ENCODE measurements around the gene B3GNT7. TPM values are rescaled to one million over a fixed set of nuclear protein-coding genes. Genes with fewer than 3 reads are reported as not detected.
"Not testable (repeated sequence)": the region's sequence is repeated elsewhere in the genome, so short reads cannot be mapped to it uniquely, and the experiment has no call there.

B3GNT7 gene
- total RNA-seq, 1 donor from 2014 or later, result 0.90 TPM

DNA sequence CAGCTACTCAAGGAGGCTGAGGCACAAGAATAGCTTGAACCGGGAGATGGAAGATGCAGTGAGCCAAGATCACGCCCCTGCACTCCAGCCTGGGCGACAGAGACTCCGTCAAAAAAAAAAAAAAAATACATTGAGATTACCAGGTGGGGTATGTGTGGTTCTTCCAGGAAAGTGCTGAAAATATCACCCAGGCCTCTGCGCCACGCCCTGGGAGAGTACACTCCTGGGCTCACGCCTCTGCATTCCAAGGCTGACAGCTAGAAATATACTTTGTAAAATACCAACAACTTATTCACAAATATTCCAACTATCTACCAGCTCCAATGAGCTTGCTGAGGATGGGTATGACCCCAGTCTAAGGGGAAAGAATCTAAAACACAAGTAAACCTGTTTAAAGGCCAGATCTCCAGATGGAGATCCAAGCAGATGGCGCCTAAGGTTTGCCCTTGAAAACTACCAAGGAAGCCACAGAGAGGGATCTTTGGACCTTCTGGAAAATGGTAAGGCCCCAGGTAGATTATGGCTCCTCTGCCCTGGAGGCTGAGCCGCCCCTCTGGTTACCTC, 21.6 kb upstream of the B3GNT7 start:
- H3K36me3 Mint-ChIP-seq, result peaks cover 8% of the 10 kb centered on the region
- TF ChIP-seq, protein P1, sequence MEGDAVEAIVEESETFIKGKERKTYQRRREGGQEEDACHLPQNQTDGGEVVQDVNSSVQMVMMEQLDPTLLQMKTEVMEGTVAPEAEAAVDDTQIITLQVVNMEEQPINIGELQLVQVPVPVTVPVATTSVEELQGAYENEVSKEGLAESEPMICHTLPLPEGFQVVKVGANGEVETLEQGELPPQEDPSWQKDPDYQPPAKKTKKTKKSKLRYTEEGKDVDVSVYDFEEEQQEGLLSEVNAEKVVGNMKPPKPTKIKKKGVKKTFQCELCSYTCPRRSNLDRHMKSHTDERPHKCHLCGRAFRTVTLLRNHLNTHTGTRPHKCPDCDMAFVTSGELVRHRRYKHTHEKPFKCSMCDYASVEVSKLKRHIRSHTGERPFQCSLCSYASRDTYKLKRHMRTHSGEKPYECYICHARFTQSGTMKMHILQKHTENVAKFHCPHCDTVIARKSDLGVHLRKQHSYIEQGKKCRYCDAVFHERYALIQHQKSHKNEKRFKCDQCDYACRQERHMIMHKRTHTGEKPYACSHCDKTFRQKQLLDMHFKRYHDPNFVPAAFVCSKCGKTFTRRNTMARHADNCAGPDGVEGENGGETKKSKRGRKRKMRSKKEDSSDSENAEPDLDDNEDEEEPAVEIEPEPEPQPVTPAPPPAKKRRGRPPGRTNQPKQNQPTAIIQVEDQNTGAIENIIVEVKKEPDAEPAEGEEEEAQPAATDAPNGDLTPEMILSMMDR (IDR thresholded peaks at IDR 0.05), result no peak
- TF ChIP-seq EZH2 (IDR thresholded peaks at IDR 0.05) (no peak), EZH2phosphoT487 (IDR thresholded peaks at IDR 0.05) (no peak)
- H3K9me3 Mint-ChIP-seq, result no peaks in the 10 kb centered on the region
- no peak overlapping the region for H3K27ac Mint-ChIP-seq
- Histone ChIP-seq H3K4me3 (no peak overlapping the region), H3K79me2 (ENCODE audit: low read depth) (no peaks in the 10 kb centered on the region), H3K9me3 (ENCODE audit: low read depth) (no peaks in the 10 kb centered on the region), H3K27ac (no peak overlapping the region), H3K27me3 (peaks cover 6% of the 10 kb centered on the region), H4K20me1 (ENCODE audit: low read depth) (no peaks in the 10 kb centered on the region), H3K9ac (no peak overlapping the region), H3K4me2 (no peak overlapping the region), H3K4me1 (peaks cover 23% of the 10 kb centered on the region), H3F3A (ENCODE audit: low read depth) (peaks cover 22% of the 10 kb centered on the region), H3K36me3 (no peaks in the 10 kb centered on the region), H2AFZ (replicated peaks) (no peak overlapping the region)
- H3K4me1 Mint-ChIP-seq, result peaks cover 26% of the 10 kb centered on the region
- no peaks in the 10 kb centered on the region for H3K27me3 Mint-ChIP-seq (ENCODE audit: insufficient read depth, low read depth)
- no peak overlapping the region for H3K4me3 Mint-ChIP-seq
- DNase-seq (ENCODE audit: low spot score), result no peak

DNA sequence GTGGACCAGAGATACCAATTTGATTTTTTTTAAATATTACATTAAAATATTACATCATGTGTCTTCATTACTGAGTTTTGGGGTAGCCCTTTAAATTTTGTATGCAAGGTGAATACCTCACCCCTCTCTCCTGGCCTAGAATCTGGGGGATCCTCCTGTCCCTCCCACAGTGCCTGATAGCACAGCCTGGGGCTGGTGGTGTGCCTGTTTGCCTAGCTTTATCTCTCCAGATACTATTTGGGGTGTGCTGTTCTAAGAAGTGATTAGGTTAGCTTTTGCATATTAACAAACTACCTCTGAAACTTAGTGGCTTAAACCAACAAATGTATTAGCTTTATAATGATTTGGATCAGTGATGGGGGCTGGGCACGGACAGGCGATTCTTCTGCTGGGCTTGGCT, 20.7 kb upstream of the B3GNT7 start:
- H3K4me3 ChIP-seq, result no peak overlapping the region
- H3K9ac ChIP-seq, result no peak overlapping the region
- TF ChIP-seq EZH2 (IDR thresholded peaks at IDR 0.05) (no peak), EZH2phosphoT487 (IDR thresholded peaks at IDR 0.05) (no peak)
- TF ChIP-seq, protein P1 (IDR thresholded peaks at IDR 0.05), result no peak
- H4K20me1 ChIP-seq (ENCODE audit: low read depth), result no peaks in the 10 kb centered on the region
- H3K4me1 ChIP-seq, result peaks cover 23% of the 10 kb centered on the region
- H3F3A ChIP-seq (ENCODE audit: low read depth), result peaks cover 21% of the 10 kb centered on the region
- Mint-ChIP-seq H3K4me1 (peaks cover 28% of the 10 kb centered on the region), H3K9me3 (peaks cover 2% of the 10 kb centered on the region), H3K36me3 (peaks cover 8% of the 10 kb centered on the region), H3K27me3 (ENCODE audit: insufficient read depth, low read depth) (no peaks in the 10 kb centered on the region), H3K4me3 (peak overlapping the region; percentile 13), H3K27ac (no peak overlapping the region)
- no peaks in the 10 kb centered on the region for H3K36me3 ChIP-seq
- no peak for DNase-seq (ENCODE audit: low spot score)
- H3K27ac ChIP-seq, result no peak overlapping the region
- no peaks in the 10 kb centered on the region for H3K79me2 ChIP-seq (ENCODE audit: low read depth)
- peaks cover 6% of the 10 kb centered on the region for H3K27me3 ChIP-seq
- H2AFZ ChIP-seq (replicated peaks), result no peak overlapping the region
- no peak overlapping the region for H3K4me2 ChIP-seq
- H3K9me3 ChIP-seq (ENCODE audit: low read depth), result no peaks in the 10 kb centered on the region

DNA sequence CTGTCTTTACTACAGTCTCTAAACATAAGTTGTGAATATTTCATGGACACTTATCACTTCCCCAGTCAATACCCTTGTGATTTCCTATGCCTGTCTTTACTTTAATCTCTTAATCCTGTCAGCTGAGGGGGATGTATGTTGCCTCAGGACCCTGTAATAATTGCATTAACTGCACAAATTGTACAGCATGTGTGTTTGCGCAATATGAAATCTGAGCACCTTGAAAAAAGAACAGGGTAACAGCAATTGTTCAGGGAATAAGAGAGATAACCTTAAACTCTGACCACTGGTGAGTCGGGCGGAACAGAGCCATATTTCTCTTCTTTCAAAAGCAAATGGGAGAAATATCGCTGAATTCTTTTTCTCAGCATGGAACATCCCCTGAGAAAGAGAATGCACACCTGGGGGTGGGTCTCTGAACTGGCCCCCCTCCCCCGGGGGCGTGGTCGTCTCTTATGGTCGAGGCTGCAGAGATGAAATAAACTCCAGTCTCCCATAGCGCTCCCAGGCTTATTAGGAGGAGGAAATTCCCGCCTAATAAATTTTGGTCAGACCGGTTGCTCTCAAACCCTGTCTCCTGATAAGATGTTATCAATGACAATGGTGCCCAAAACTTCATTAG, 19.4 kb upstream of the B3GNT7 start:
- not testable (repeated sequence) for H3K36me3 Mint-ChIP-seq; H3K27ac ChIP-seq; H3K4me3 Mint-ChIP-seq; H3K27ac Mint-ChIP-seq; H3K4me2 ChIP-seq; H2AFZ ChIP-seq (replicated peaks); H3K27me3 ChIP-seq; H3K4me3 ChIP-seq; H3K79me2 ChIP-seq (ENCODE audit: low read depth); H3F3A ChIP-seq (ENCODE audit: low read depth); DNase-seq (ENCODE audit: low spot score); H3K36me3 ChIP-seq; H3K9me3 Mint-ChIP-seq; H4K20me1 ChIP-seq (ENCODE audit: low read depth); H3K27me3 Mint-ChIP-seq (ENCODE audit: insufficient read depth, low read depth); H3K9me3 ChIP-seq (ENCODE audit: low read depth); H3K9ac ChIP-seq
- peaks cover 23% of the 10 kb centered on the region for H3K4me1 Mint-ChIP-seq
- peaks cover 10% of the 10 kb centered on the region for H3K4me1 ChIP-seq

DNA sequence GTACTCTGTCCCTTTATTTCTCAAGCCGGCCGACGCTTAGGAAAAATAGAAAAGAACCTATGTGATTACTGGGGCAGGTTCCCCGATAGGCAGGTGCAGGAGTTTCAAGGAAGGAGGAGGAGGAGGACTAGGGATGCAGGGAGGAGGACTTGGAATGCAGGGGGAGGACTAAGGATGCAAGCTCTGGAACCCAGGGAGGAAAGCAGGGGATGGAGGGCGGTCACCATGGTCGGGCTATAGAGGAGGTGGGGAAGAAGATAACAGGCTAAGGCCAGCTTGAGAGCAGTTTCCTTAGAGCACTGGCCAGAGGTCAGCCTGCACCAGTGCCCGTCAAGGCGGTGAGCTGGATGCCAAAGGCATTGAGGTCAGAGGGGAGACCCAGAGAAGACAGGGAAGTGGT, 18.7 kb upstream of the B3GNT7 start:
- peak overlapping the region; percentile 93 for H3K27ac Mint-ChIP-seq
- H3K4me1 ChIP-seq, result peaks cover 7% of the 10 kb centered on the region
- H3F3A ChIP-seq (ENCODE audit: low read depth), result peaks cover under 1% of the 10 kb centered on the region
- H3K9me3 ChIP-seq (ENCODE audit: low read depth), result no peaks in the 10 kb centered on the region
- no peak overlapping the region for H3K4me2 ChIP-seq
- no peak overlapping the region for H3K4me3 ChIP-seq
- peaks cover 23% of the 10 kb centered on the region for H3K4me1 Mint-ChIP-seq
- H3K9me3 Mint-ChIP-seq, result peaks cover 2% of the 10 kb centered on the region
- no peak overlapping the region for H2AFZ ChIP-seq (replicated peaks)
- H3K36me3 Mint-ChIP-seq, result peaks cover 8% of the 10 kb centered on the region
- H3K27me3 ChIP-seq, result peaks cover 6% of the 10 kb centered on the region
- H3K4me3 Mint-ChIP-seq, result peak overlapping the region; percentile 38
- TF ChIP-seq EZH2phosphoT487 (IDR thresholded peaks at IDR 0.05) (no peak), EZH2 (IDR thresholded peaks at IDR 0.05) (no peak)
- TF ChIP-seq, protein P1 (IDR thresholded peaks at IDR 0.05), result no peak
- H4K20me1 ChIP-seq (ENCODE audit: low read depth), result no peaks in the 10 kb centered on the region
- no peak overlapping the region for H3K27ac ChIP-seq
- H3K36me3 ChIP-seq, result no peaks in the 10 kb centered on the region
- no peaks in the 10 kb centered on the region for H3K79me2 ChIP-seq (ENCODE audit: low read depth)
- H3K9ac ChIP-seq, result no peak overlapping the region
- no peak for DNase-seq (ENCODE audit: low spot score)
- peaks cover 3% of the 10 kb centered on the region for H3K27me3 Mint-ChIP-seq (ENCODE audit: insufficient read depth, low read depth)

Data from neural progenitor cell (in vitro differentiated cells).